Testis (tissue), 3 donors: ENCODE measurements around the gene NIN. TPM values are rescaled to one million over a fixed set of nuclear protein-coding genes. Genes with fewer than 3 reads are reported as not detected.

Source experiments
- DNase-seq: peaks from one replicate; pipeline ENCODE4 v3.0.0-alpha.2; 2019
- H3K27ac ChIP-seq, 2 donors: fragments of 200-600 bp; sonication (generic); one replicate each; pipeline ENCODE4 v1.5.1; 2019
- H3K27me3 ChIP-seq: fragments of 200-600 bp; sonication (generic); one replicate; pipeline ENCODE4 v1.5.1; 2019
- H3K36me3 ChIP-seq: fragments of 200-600 bp; sonication (generic); one replicate; pipeline ENCODE4 v1.5.1; 2017; ENCODE audit warnings: low read depth; ENCODE audit errors: missing control alignments
- H3K4me1 ChIP-seq: fragments of 200-600 bp; sonication (generic); one replicate; pipeline ENCODE4 v1.5.1; 2019
- H3K4me3 ChIP-seq, 2 donors: fragments of 200-600 bp; sonication (generic); one replicate each; pipeline ENCODE4 v1.5.1; 2017 to 2019
- H3K9me3 ChIP-seq: fragments of 200-600 bp; sonication (generic); one replicate; pipeline ENCODE4 v1.5.1; 2017
- POLR2A ChIP-seq: fragments of 450-650 bp; IDR thresholded peaks from one replicate; pipeline ENCODE4 v1.6.1; 2017; ENCODE audit warnings: antibody characterized with exemption, mild to moderate bottlenecking, moderate library complexity
- WGBS, 2 donors: methylation state at CpG; one replicate each; pipeline ENCODE4 v1.1.5; 2018; 5-methylcytosine and 5-hydroxymethylcytosine counted together
- intact Hi-C: fragments of 100-400 bp; cut with DNase I; formaldehyde crosslinking; loops from one replicate; pipeline ENCODE4 v1.15.1; 2023; ENCODE audit warnings: low total_unique reads
- polyA plus RNA-seq: library from polyadenylated mRNA; stranded (reverse); fragments of 350-450 nt; fragmentation: Illumina TruSeq; extraction: RNeasy Lipid Tissue Mini Kit (QIAGEN cat#74804); gene quantifications from one replicate; pipeline ENCODE4 v1.2.3, GENCODE V29; 2014; ENCODE audit warnings: low read depth, low replicate concordance; ENCODE audit not compliant: insufficient read depth
- total RNA-seq, 2 donors: library from RNA; depleted of rRNA; stranded (reverse); fragments of >200 nt; gene quantifications; one replicate each; pipeline ENCODE4 v1.2.3, GENCODE V29; 2016
- TF ChIP-seq, protein P1 (sequence below), 3 experiments: fragments of 450-650 bp in 2 of 3; fragments of 200-600 bp in 1 of 3; sonication (generic) in 1 of 3; IDR thresholded peaks; one replicate each; pipeline ENCODE4 v1.5.1; 2016 to 2019; ENCODE audit warnings: antibody characterized with exemption in 3 of 3, mild to moderate bottlenecking in 2 of 3, moderate library complexity in 1 of 3

The NIN gene
- total and polyA plus RNA-seq, 3 donors from 2014 or later: 4.4 to 16.5 (median 9.3) TPM

DNA sequence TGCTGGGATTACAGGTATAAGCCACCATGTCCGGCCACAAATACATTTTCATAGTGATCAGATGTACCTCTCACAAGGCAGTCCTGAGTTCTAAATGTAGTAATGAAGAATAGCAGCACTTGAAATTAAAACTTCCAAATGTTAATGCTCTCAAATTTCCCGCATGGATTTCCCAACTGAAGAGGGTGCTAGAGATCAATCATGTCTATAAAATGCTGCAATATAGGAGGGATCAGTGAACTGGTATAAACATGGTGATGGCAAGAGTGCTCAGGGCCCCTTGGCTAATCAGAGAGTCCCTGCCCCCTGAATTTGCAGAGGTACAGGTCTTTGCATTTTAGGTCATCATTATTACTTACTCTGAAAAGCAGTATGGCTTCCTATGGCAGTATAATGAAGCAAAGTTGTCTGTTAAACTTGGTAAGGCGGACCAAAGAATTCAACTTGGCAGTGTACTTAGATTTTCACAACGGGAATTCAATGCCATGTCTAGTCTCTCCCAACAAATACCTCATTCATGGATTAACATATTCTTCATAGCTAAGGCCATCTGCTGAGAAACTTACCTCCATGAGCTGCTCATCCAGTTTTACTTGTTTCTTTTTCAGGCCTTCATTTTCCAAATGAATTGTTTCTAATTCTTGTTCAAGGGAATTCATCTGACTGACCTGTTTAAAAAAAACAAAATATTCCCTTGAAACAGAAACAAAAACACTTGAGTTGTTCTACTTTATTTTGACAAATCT is 95.8 kb downstream of the NIN start:
- WGBS, 2 donors: 71 to 87% methylated on average over 4 of the region's 4 CpGs
- intact Hi-C loops: no loop called here

DNA sequence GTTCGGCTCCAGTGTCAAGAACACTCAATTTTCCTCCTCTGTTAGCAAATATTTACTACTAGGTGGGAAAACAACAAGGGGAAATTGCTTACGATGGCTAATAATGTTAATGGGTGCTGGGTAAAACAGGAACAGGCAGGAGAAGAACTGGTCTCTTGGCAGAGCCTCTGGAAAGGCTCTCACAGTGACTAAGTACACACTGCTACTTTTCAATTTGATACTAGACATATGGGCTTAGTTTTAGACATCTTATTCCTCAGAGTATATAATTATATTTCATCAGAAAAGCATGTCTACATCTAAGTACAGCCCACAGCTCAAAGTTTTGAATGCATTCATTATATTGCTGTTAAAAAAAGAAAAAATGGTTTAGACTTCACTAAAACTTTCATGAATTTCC is 97.5 kb downstream of the NIN start:
- Histone ChIP-seq H3K27ac (no peak overlapping the region), H3K4me3 (no peak overlapping the region), H3K27me3 (no peaks in the 10 kb centered on the region), H3K9me3 (no peaks in the 10 kb centered on the region), H3K36me3 (no peaks in the 10 kb centered on the region), H3K4me1 (no peaks in the 10 kb centered on the region)
- intact Hi-C loops: no loop called here
- DNase-seq: no peak
- TF ChIP-seq POLR2A: no peak
- TF ChIP-seq, protein P1, sequence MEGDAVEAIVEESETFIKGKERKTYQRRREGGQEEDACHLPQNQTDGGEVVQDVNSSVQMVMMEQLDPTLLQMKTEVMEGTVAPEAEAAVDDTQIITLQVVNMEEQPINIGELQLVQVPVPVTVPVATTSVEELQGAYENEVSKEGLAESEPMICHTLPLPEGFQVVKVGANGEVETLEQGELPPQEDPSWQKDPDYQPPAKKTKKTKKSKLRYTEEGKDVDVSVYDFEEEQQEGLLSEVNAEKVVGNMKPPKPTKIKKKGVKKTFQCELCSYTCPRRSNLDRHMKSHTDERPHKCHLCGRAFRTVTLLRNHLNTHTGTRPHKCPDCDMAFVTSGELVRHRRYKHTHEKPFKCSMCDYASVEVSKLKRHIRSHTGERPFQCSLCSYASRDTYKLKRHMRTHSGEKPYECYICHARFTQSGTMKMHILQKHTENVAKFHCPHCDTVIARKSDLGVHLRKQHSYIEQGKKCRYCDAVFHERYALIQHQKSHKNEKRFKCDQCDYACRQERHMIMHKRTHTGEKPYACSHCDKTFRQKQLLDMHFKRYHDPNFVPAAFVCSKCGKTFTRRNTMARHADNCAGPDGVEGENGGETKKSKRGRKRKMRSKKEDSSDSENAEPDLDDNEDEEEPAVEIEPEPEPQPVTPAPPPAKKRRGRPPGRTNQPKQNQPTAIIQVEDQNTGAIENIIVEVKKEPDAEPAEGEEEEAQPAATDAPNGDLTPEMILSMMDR (IDR thresholded peaks at IDR 0.05): no peak
- 73 to 82% methylated on average over 2 of the region's 2 CpGs for WGBS, 2 donors

More for the DNA sequence above, 95.8 kb downstream of the NIN start:
- no peaks in the 10 kb centered on the region for H3K36me3 ChIP-seq
- H3K27ac ChIP-seq: no peak overlapping the region
- no peak for DNase-seq
- H3K9me3 ChIP-seq: no peaks in the 10 kb centered on the region
- no peak for TF ChIP-seq POLR2A
- TF ChIP-seq, protein P1 (IDR thresholded peaks at IDR 0.05): no peak
- no peaks in the 10 kb centered on the region for H3K27me3 ChIP-seq
- peaks cover 8% of the 10 kb centered on the region for H3K4me1 ChIP-seq
- no peak overlapping the region for H3K4me3 ChIP-seq

DNA sequence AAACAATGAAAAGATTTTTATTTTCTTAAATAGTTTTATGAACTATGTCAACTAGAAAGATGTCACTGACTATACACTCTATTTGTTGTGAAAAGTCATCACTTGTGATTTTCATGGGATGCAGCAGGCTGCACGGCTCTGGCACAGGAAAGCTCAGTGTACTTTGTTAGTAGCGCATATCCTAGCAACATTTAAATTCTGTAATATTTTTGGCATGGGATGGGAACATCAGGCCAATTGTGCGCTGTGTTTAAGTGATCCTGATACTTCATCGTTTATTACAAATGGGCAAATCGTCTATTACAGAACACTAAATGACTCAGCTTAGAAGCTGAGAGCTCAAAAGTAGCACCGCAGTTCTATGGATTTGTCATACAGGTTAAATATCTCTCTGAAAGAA is 102.1 kb downstream of the NIN start:
- TF ChIP-seq, protein P1 (IDR thresholded peaks at IDR 0.05): no peak
- no peak for TF ChIP-seq POLR2A
- no peak overlapping the region for H3K27ac ChIP-seq
- no peaks in the 10 kb centered on the region for H3K27me3 ChIP-seq
- H3K9me3 ChIP-seq: no peaks in the 10 kb centered on the region
- no peaks in the 10 kb centered on the region for H3K36me3 ChIP-seq
- H3K4me3 ChIP-seq: no peak overlapping the region
- intact Hi-C loops: no loop called here
- 88 to 89% methylated on average over 6 of the region's 6 CpGs for WGBS, 2 donors
- H3K4me1 ChIP-seq: no peaks in the 10 kb centered on the region
- DNase-seq: no peak

DNA sequence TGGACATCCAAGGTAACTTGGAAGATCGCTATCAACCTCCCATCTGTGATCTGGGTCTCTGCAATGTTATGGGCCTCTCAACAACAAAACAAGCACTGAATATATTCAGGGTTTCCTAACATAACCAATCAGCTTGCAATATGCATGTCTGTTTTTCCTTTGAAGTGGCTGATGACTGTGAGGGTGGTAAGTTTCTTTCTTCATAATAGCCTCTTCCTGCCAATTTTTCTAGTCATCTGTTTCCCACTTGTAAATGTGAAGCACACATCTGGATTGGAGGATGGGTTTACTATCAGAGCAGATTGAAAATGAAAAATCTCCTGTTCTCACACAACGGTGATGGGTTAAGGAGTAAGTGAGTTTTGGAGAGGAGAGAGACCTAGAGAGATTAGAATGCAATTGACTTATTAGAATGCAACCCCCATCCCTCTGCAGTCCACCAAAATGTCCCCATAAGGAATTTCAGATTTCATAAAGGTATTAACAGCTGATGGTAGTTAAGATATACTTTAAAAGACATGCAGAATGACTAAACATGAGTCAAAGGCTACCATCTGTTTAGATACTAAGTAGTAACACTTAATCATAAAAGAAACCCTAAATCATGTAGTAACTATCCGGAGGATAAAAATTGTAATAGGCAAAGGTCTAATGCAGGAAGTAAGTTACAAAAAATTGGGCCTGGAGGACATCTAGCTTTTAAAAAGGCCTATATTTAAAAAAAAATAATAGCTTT is 104.4 kb downstream of the NIN start:
- Histone ChIP-seq H3K27ac (no peak overlapping the region), H3K36me3 (no peaks in the 10 kb centered on the region), H3K4me1 (no peaks in the 10 kb centered on the region), H3K27me3 (no peaks in the 10 kb centered on the region), H3K4me3 (no peak overlapping the region), H3K9me3 (no peaks in the 10 kb centered on the region)
- TF ChIP-seq, protein P1 (IDR thresholded peaks at IDR 0.05): no peak
- no peak for TF ChIP-seq POLR2A
- intact Hi-C loops: no loop called here
- 79 to 91% methylated on average over 3 of the region's 3 CpGs for WGBS, 2 donors
- no peak for DNase-seq
